Measurements from ENCODE around the gene SLA2.
"Not testable (repeated sequence)": the region's sequence is repeated elsewhere in the genome, so short reads cannot be mapped to it uniquely, and the experiment has no call there.

Gene SLA2

DNA sequence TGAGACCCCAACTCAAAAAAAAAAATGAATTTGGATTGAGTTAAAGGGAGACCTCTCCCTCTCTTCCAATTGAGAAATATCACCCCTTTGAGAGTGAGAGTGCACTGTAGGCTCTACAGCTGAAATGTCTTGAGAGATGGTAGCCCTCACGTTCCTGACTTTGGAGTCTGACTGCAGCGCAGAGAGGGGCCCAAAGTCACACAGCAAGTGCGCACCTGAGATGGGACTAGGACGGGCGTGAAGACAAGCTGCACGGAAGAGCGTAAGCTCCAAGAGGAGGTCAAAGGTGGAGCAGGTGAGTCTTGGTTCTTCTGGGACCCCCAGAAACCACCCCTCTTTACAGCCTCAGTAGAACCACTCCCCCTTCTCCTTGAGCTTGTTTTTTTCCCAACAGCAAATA is 643 bp downstream of the SLA2 start:
- DNase-seq (ENCODE audit: low read depth in 2 of 2), result no peak

DNA sequence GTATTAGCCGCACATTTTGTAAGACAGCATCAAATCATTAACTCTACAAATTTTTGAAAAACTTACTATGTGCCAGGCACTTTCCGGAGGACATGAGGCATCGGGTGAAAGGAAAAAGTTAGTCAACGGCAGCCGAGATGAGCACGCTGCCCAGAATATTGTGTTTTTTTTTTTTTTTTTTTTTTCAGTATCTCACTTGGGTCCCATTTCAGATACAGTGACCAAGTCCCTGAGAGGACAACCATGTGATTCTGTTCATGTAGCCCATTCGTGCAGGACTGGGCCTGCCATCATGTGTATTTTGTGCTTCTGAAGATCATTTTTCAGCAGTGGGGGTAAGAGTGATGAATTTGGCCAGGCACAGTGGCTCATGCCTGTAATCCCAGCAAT is 1.3 kb downstream of the SLA2 start:
- no peak for DNase-seq (ENCODE audit: low read depth in 2 of 2)

DNA sequence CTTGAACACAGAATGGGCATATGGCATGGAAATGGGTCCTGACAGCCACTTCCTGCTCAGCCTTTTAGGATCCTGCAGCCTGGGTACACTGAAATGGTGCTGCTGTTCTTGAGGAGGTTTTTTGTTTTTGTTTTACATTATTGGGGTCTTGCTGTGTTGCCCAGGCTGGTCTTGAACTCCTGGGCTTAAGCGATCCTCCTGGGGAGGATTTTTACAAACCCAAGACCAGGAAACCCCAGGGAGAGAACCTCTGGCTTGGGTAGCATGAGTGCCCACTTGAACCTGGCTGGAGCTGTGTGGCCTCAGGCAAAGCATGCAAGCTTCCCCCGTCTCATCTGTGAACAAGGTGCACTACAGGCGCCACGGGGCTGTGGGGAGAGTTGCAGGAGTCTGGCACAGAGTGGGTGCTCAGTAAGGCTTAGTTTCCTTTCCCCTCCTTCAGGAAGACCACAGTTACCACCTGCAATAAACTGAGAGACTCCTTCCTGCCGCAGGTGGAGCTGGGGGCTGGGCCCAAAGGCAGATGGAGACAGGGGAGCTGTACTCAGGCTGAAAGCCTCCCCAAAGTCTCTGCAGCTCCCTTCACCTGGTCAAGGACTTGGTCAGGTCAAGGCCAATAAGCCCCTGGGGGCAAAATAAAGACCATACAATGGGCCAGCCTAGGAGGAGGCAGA is 1.8 kb downstream of the SLA2 start:
- no peak for DNase-seq (ENCODE audit: low read depth in 2 of 2)

DNA sequence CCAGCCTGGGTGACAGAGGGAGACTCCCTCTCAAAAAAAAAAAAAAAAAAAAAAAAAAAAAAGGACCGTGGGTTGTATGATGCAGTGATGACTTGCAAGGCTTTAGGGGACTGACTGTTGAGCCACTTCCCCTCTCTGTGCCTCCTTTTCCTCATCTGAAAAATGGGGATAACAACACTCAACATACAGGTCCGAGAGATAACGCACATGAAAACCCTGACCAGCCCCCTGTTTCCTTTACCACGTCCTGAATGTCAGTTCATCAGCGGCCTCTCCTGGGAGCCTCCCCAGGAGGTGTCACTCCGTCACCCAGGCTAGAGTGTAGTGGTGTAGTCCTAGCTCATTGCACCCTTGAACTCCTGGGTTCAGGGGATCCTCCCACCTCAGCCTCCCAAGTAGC is 3.9 kb downstream of the SLA2 start:
- DNase-seq (ENCODE audit: low read depth in 2 of 2), result no peak

DNA sequence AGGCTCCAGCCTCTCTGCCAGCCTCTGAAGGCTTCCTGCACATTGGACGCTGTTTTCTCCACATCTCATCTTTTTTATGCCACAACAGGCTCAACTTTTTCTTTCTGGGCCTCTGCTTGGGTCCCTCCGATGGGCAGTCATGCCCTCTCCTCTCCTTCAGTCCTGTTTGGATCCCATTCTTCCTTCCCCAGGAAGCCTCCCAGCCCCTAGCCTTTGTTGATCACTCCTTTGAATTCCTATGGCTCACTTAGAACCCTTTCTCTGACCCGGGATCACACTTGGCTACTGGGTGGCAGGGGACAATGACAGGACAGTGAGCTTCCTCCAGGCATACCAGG is 4.5 kb downstream of the SLA2 start:
- no peak for DNase-seq (ENCODE audit: low read depth in 2 of 2)

DNA sequence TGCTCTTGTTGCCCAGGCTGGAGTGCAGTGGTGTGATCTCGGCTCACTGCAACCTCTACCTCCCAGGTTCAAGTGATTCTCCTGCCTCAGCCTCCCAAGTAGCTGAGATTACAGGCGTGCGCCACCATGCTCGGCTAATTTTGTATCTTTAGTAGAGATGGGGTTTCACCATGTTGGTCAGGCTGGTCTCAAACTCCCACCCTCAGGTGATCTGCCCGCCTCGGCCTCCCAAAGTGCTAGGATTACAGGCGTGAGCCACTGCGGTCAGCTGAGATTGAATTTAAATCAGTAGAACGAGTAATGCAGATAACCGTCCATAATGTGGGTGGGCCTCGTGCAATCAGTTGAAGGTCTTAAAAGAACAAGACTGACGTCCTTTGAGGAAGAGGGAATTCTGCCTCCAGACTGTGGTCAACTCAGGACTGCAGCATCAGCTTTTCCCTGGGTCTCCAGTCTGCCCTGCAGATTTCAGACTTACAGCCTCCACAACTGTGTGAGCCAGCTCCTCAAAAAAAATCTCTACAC is 7.1 kb downstream of the SLA2 start:
- not testable (repeated sequence) for DNase-seq (ENCODE audit: low read depth in 2 of 2)

DNA sequence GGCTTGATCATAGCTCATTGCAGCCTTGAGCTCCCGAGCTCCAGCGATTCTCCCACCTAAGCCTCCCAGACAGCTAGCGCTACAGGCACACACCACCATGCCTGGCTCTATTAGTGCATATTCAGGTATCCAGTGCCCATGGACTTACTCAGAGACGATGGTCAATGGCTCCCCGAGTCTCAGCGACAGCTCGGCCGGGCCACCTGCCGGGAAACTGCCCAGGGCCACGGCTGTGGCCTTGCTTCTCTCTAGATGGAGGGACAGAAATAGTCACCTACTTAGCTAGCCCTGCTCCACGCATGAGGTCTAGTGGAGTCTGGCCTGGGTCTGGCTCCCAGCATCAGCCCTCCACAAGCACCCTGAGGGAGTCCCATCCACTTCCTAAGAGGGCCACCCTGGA is 11.7 kb downstream of the SLA2 start:
- no peak for DNase-seq (ENCODE audit: low read depth in 2 of 2)

DNA sequence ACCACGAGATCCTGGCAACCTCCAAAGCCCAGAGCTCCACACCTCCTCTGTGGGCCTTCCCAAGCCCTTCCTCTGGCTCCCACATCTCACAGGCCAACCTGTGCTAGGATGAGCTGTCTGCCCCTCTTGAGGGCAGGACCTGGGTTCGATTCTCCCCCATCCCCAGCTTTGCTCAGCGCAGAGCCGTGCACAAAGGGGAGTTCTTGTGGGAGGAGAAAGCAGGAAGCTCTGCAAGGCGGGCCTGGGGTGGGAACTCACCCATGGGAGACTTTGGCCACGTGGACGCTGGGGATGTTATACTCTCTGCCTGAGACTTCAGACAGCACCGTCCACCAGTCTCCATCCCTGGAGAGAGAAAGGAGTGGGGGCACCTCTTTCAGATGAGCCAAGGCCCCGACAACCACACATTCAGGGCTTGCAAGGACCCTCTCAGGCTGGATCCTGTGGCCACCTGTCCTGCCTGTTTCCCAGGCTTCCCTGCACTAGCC is 12.7 kb downstream of the SLA2 start:
- no peak for DNase-seq (ENCODE audit: low read depth in 2 of 2)

DNA sequence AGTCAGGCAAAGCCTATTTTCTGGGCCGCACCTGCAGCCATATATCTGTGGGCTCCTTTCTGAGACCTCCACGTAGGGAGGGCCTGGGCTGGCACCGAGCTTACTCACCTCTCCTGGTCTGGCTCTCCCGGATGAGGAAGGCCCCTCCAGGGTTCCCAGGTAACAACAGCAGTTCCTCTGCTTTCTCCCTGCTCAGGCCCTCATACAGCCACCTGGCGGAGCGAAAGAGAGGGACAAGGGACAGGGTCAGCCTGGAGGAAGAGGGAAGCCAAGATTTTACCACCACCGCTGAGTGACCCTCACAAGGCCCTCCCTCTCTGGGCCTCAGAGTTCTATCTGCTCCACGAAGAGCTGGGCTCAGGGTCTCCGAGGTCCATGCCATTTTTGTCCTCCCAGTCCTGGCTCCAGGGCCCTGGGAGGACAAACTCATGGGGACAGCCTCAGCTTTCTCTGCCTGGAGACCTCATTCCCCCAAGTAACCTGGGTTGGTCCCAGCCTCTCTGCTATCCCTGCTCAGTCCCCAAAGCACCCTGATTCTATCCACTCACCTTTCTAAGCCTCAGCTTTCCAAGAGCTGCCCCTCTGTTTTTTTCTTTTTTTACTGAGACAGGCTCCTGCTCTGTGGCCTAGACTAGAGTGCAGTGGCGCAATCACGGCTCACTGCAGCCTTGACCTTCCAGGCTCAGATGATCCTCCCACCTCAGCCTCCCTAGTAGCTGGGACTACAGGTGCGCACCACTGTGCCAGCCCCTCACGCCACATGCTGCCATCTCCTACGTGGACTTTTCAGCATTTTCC is 13.3 kb downstream of the SLA2 start:
- no peak for DNase-seq (ENCODE audit: low read depth in 2 of 2)

DNA sequence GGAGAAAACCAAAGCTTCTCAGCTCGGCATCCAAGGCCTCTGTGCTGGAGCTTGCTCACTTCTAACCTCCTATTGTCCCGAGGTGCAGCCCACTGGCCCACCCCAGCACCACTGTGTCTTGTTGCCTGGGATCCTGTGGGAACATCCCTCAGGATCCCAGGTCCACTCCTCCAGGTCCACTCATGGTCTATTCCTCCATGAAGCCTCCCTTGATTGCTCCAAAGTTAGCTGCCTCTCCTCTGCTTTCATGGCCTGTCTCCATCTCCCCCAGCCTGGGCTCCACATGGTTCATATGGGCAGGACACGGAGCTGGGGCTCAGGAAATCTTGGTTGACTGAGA is 13.9 kb downstream of the SLA2 start:
- no peak for DNase-seq (ENCODE audit: low read depth in 2 of 2)

DNA sequence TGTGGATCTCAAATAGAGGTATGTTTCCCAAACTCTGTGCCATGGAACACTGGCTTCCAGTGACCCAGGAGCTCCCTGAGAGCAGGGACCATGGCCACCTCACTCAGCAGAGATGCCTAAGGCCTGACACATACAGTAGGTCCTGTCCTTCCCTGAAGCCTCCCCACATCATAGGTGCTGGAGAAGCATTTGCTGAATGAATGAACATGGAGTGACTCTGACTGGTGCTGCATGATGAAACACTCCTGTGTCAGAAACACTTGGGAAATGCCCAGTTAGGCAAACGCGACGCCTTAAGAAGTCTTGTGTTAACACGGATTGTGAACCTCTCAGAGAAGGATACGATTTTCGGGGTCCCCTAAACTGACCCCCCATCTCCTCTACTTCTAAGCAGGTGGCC is 14.3 kb downstream of the SLA2 start:
- DNase-seq (ENCODE audit: low read depth in 2 of 2), result no peak

DNA sequence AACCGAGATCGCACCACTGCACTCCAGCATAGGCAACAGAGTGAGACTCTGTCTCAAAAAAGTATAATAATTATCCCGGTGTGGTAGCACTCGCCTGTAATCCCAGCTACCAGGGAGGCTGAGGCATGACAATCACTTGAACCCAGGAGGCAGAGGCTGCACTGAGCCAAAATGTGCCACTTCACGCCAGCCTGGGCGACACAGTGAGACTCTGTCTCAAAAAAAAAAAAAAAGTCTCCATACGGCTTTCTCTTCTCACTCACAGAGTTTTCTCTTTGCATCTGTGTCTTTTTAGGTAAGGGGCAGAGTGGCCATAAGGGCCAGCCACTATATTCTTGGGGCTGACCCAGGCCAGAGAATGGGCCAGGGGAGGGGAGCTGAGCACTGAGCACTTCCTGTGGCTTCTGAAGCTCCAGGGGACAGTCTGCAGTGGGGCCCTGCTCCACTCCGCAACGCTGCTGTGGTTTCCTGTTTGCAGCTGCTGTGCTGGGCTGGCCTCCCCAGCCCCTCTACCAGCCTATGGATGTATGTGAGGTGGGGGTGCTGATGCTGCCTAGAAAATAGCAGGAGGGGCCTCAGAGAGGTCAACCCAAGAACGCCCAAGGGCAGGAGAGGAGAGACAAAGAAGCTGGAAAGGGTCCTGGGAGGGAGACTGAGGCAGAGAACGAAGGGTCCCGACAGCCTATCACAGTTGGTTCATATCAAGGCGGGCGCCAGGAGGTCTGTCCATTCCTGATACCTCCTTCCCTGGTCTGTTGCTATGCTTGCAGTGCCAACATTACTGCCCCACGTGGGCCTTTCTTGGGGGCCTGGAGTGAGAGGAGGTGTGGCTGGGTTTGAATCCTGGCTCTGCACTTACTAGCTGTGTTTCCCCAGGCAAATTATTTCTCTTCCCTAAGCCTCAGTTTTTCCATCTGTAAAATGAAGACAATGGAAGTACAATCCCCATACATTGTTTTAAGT is 16.0 kb downstream of the SLA2 start:
- no peak for DNase-seq (ENCODE audit: low read depth in 2 of 2)

DNA sequence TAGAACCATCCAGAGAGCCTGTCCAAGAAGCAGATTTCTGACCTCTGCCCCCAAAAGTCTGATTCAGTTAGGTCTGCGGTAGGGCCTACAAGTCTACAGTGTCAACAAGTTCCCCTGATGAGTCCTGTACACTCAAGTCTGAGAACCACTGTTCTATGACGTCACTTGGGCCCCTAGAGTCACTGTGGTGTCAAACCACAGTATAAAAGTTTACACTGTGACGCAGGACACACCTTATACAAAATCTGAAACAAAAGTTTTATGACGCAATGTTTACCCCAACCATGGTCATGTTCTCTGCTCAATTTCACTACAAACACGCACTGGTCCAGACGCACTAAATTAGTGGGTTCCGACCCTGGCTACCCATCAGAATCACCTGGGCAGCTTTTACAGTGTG is 17.9 kb downstream of the SLA2 start:
- DNase-seq (ENCODE audit: low read depth in 2 of 2), result no peak

DNA sequence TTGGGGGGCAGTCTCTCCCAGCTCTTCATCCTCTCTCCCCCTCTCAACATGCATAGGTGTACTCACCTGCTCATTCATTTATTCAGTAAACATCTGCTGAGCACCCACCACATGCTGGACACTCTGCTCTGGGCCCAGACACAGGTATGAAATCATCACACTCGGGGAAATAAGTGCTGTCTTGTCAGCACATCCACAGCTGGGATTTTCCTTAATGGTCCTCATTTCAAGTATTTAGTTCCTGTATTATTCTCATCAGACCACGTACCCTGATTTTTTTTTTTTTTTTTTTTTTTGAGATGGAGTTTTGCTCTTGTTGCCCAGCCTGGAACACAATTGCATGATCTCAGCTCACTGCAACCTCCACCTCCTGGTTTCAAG is 21.1 kb downstream of the SLA2 start:
- DNase-seq (ENCODE audit: low read depth in 2 of 2), result no peak

DNA sequence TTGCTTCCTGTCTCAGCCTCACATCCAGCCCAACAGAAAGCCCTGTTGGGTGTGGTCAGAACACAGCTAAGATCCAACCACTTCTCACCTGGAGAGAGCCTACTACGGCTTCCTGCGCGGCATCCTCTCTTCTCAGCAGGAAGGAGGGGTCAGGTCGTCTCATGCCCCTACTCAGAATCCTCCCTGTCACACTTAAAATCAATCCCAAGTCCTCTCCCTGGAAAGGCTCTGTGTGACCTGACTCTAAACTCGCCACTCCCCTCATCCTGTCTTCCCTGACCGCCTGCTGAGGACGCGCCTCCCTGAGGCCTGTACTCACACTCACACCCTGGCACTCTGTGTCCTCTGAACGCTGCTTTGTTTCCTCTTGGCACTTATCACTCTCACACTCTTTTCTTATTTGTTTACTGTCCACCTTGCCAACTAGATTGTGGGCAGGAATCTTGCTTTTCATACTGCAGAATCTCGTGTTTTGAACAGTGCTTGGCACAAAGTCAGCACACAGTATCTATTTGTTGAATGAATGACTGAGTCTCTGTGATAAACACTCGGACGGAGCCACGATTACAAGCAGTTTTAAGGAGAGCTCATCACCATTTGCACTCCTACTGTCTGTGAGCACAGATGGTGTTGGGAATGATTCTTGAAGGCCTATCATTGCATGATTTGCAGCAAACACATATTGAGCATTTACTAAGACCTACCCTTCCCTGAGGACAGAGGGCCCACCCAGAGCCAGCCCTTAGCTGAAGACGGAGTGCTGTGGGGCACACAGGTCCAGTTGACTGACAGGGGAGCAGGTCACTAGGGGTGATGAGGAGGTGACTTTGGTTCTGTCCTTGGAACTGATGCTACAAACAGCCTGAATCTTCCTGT is 21.7 kb downstream of the SLA2 start:
- DNase-seq (ENCODE audit: low read depth in 2 of 2), result no peak

DNA sequence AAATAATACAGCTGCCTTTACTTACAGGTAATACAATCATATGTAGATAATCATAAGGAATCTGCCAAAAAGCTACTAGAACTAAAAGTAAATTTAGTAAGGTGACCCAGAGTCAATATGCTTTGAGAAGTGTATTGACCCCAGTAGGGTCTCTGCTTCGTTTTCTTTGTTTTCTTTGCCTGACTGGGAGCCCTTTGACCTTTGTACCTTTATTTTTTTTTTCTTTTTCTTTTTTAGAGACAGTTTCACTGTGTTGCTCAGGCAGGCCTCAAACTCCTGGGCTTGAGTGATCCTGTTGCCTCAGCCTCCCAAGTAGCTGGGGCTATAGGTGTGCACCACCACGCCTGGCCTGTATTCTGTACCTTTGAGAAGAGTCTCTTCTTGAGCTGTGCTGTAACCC is 22.6 kb downstream of the SLA2 start:
- no peak for DNase-seq (ENCODE audit: low read depth in 2 of 2)

DNA sequence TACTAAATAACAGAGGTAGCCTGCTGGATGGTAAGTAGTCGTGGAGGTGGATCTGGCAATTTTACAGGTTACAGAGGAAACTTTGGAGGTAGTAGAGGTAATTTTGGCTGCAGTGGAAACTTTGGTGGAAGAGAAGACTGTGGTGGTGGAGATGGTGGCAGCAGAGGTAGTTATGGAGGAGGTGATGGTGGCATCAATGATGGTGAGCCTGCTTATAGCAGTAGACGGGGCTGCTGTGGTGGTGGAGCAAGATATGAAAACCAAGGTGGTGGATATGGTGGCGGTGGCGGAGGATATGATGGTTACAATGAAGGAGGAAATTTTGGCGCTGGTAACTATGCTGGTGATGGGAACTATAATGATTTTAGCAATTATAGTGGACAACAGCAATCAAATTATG is 25.1 kb downstream of the SLA2 start:
- DNase-seq (ENCODE audit: low read depth in 2 of 2), result no peak

DNA sequence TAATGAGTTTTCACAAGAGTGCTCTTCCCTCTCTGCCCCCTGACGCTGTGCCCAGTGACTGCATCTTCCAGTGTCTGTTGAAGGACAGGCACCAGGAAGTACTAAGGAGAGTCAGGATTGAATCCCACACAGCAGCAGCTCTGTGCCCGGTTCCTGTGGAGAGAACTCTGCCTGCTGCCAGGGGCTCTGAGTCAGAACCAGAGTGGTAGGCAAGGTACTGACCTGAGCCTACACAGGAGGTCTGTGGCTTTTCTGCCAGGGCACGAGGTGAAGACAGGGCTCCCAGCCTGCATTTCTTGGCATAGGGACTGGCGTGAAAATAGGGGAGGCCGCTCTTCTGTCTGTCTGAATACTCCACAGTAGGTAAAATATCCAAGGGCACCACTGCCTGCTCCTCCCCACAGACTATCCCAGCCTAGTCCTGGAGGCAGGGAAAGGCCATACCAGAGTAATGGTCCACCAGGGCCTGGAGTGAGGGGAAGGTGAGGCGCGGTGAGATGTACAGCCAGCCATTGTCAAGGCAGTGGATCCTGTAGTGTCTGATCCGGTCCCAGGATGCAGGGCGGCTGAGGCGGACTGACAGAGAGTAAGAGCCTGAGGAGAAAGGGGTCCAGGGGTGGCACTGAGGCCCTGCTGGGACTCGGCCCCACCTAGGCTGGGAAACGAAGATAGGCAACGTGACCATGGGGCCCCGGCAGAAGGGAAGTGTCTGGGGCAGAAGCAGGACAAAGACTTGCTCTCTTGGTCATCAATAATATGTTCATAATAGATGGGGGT is 31.0 kb downstream of the SLA2 start:
- DNase-seq (ENCODE audit: low read depth in 2 of 2), result no peak

DNA sequence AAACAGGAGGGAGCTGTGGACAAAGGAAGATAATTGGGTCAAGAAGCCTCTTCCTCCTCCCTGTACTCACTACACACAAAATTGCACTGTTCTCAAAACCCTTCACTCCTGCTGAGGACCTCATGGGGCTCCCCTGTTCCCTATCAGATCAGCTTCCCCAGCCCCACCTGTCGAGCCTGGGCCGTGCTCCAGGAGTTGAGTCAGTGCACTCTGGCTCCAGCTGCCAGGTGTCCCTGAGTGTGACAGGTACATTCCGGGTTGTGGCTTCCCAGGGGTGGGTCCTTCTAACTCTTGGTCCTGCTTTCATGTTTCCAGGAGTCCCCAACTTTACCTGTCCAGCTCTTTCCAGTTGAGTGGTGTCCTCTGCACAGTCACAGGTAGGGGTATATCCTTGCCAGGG is 32.0 kb downstream of the SLA2 start:
- DNase-seq (ENCODE audit: low read depth in 2 of 2), result no peak

DNA sequence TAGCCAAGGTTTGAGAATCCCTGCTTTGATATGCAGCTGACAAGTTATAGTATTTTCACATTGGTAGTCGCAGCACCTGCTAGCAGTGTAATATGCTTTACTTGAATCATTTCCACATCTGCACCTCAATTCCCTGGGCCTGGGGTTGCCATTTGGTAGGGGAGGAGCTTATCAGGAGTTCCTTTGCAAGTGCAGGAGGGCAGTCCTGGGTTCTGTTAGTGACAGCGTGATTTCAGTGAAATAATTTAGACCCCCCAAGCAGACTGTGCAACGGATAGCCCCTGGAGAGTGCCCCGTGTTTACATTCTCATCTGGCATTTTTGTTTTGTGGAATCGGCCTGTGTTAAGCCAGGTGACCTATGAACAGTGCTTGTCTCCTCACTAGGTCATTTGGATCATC is 34.4 kb downstream of the SLA2 start:
- DNase-seq (ENCODE audit: low read depth in 2 of 2), result no peak

DNA sequence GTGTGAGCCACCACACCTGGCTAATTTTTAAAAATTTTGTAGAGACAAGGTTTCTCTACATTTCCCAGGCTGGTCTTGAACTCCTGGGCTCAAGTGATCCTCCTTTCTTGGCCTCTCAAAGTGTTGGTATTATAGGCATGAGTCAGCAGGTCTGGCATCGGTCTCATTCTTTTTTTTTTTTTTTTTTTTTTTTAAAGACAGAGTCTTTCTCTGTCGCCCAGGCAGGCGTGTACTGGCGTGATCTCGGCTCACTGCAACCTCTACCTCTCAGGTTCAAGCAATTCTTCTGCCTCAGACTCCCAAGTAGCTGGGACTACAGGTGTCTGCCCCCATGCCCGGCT is 37.6 kb downstream of the SLA2 start:
- not testable (repeated sequence) for DNase-seq (ENCODE audit: low read depth in 2 of 2)
